Stimulated activated CD4-positive, alpha-beta T cell treated with anti-CD3 and anti-CD28 coated beads, TNF-alpha, amount 100 ng/mL, for 24 hours (primary cell): Measurements from ENCODE around the gene MACROD1.
A peak's percentile ranks its signal among the peaks of the same experiment; 100 is the strongest.

Source experiments
- DNase-seq, 3 experiments: peaks; one replicate each; pipeline ENCODE4 v3.0.0-alpha.2; 2020; ENCODE audit warnings: low read depth in 3 of 3

The MACROD1 gene

DNA sequence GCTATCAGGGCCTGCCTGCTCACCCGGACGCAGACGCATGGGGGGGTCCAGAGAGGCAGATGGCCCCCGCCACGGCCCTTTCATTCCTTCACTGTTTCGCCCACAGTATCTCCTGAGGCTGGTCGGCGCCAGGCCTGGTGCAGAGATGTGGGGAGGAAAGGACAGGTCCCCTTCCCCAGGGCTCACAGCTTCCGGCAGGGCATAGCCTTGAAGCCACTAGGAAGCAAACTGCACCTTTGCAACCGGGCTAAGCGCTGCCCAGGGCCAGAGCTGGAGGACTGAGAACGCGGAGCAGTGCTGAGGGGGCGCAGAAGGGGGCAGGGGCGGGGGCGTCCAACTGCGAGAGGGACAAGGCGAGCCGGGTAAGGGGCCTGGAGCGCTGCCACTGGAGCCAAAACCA lies 150.4 kb downstream of the MACROD1 start:
- DNase-seq = no peak

GRCh38 chr11:64014356-64014755 lies 151.6 kb downstream of the MACROD1 start:
- no peak for DNase-seq

GRCh38 chr11:64013141-64013896 lies 152.6 kb downstream of the MACROD1 start:
- DNase-seq = no peak

GRCh38 chr11:64011371-64011770 lies 154.5 kb downstream of the MACROD1 start:
- DNase-seq = no peak

GRCh38 chr11:64010783-64011182 lies 155.1 kb downstream of the MACROD1 start:
- DNase-seq = no peak

DNA sequence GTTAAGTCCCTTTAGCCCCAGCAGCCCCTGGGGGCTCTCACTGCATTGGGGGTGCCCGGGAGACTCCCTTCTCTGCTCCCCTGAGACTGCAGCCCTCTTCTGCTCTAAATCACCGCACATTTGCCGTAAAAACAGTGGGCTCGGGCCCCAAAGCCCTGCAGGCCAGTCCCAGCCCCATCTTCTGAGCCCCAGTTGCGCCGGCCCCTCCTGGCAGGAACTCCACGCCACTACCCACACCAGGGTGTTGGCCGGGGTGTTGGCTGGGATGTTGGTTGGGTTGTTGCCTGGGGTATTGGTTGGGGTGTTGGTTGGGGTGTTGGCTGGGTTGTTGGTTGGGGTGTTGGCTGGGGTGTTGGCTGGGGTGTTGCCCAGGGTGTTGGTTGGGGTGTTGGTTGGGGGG lies 156.2 kb downstream of the MACROD1 start:
- DNase-seq = no peak

- no peak for DNase-seq
These were observed 156.8 kb downstream of the MACROD1 start for GRCh38 chr11:64008914-64009633.

GRCh38 chr11:64008283-64008913 lies 157.5 kb downstream of the MACROD1 start:
- no peak for DNase-seq

- DNase-seq = no peak
These were observed 158.2 kb downstream of the MACROD1 start for GRCh38 chr11:64007629-64008282.

DNA sequence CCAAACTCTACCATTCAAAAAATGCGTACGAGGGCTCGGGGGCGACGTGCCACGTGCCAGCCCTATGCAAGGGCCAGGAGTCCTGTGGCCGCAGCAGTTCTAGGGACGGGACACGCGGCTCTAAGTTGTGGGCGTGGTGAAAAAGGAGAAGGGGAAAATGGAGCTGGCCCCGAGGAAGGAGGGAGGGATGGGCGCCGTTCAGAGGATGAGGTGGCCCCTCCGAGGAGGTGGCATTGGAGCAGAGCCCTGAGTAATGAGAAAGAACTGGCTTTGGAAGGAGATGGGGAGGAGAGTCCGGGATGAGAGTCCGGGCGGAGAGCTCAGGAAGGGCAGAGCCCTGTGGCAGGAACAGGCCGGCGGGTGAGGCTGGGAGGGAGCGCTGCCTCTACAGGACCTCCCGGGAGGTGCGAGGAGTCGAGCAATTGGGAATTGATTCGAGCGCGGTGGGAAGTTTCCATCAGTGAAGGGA lies 158.7 kb downstream of the MACROD1 start:
- no peak for DNase-seq

DNA sequence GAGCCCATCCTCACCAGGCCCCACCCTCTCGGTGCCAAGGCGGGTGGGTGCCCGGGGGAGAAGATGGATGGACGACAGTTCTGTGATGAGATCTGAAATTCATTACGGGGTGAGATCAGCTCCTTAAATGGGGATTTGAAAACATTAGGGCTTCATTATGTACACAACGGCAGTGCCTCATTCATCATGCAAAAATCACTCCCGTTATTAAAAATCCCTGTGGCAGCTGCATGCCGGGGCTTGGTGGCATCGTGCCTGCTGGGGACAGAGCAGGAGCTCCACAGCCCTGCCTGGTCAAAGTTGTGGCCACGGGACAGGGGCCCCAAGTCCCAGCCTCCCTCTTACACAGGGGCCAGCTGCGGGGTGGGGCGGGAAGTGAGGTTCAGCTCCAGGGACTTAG lies 159.5 kb downstream of the MACROD1 start:
- DNase-seq = no peak

- DNase-seq = no peak
These were observed 160.2 kb downstream of the MACROD1 start for GRCh38 chr11:64005691-64006090.

- no peak for DNase-seq
These were observed 161.3 kb downstream of the MACROD1 start for GRCh38 chr11:64004590-64004984.

- no peak for DNase-seq
These were observed 161.9 kb downstream of the MACROD1 start for GRCh38 chr11:64003807-64004589.

DNA sequence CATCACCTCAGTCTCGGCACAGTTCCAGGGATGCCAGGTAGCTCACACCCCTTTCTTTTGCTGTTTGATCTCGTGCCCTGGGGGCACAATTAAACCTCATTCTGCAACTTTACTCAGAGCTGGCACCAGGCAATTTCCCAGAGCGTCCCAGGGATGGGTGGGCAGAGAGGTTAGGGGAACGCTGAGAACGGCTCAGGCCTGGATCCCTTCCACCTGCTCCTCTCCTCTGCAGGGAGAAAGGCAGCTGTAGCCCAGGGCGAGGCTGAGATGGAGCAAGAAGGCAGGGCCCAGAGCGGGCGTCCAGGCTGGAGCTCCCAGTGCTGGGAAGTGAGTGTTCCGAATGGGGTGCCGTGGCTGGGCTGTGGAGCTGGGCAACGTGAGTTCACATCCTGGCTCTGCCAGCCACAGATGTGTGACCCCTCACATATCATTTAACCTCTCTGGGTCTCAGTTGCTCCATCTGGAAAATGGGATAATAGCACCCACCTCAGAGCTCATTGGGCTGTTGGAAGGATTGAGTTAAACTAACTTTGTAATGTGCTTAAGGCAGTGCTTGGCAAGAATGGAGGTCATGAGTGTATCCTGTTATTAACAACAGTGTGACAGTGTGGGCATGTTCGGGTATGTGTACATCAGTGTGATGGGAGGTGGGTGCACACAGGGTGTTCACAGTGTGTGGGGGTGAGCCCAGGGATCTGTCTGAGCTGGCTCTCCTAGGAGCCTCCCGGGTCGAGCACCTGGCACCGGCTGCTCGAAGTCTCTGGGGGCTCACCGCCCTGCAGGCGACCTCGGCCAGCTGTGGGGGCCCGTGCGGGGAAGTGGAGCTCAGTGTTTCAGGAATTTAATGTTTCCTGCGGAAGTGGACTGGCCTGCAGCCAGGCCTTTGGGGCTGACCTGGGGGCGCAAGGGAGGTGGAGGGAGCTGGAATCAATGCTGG lies 164.2 kb downstream of the MACROD1 start:
- DNase-seq = no peak

DNA sequence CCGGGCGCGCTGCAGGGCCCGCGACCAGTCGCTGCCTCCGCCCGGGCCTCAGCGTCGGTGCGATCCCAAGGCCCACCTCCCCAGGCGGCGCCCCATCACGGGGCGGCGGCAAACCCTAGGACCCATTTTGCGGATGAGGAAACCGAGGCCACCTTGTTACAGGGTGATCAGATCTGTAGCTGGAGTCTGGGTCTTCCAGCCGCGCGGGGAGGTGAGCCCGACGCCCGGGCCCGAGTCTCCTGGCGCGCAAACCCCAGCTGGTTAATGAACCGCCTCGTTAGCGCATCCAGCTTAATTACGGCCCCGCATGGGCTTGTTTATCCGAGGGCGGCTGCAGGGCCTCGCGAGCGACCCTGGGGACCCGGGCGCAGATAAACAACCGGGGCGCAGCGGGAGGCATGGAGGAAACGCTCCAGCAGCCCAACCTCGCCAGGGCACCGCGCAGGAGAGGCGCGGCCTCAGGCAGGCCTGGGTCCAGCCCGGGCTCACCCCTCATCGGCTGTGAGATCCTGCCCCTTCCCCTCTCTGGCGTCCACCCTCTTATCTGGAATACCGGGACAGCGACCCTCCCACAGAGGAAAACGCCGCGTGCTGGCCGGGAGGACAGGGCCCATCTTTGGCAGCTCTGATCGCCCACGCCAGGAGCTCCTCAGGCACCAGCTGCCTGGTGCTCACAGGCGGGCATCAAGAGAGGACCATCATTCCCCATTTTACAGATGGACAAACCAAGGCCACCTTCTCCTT lies 165.0 kb downstream of the MACROD1 start:
- DNase-seq = no peak

- peak; percentile 47 to 72 (median 58) for DNase-seq
These were observed 165.7 kb downstream of the MACROD1 start for GRCh38 chr11:64000026-64000739.

- peak; percentile 19 to 67 (median 38) for DNase-seq
These were observed 166.4 kb downstream of the MACROD1 start for GRCh38 chr11:63999349-64000025.
